GM21526 (cell line): ENCODE results near the gene COBL.
"Not testable (repeated sequence)": the region's sequence is repeated elsewhere in the genome, so short reads cannot be mapped to it uniquely, and the experiment has no call there.

Experiments used
- ATAC-seq: cut with Tn5 transposase; IDR thresholded peaks from one replicate; pipeline ENCODE4 v1.9.1; 2021; ENCODE audit warnings: moderate library complexity; ENCODE audit not compliant: unreplicated experiment, low FRiP score

Gene COBL

DNA sequence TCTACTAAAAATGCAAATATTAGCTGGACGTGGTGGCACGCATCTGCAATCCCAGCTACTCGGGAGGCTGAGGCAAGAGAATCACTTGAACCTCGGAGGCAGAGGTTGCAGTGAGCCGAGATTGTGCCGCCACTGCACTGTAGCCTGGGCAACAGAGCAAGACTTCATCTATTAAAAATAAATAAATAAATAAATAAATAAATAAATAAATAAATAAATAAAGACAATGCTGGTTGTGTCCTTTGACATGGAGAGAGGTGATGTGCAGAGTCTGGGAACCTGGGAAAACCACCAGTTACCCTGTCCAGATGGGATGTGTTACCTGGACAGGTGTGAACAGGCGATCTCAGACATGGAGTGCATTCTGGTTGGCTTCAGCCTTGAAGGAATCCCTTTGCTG is 102.5 kb downstream of the COBL start:
- ATAC-seq: no peak

DNA sequence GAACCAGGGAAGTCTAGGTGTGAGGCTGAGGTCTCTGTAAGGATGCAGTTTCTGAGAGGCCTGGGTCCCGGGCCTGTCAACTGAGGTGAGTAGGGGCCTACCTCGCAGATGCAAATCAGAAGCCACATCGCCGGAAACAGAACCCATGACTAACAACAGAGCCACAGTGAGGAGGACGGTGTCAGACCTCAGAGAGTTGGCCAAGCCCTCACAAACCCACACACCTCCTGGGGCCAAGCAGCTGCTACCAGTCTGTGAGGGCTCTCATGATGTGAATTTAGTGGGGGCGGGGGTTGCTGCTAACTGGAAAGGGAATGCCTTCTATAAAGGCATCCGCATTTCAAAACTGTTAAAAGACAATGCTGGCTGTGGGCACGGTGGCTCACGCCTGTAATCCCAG is 103.0 kb downstream of the COBL start:
- no peak for ATAC-seq

DNA sequence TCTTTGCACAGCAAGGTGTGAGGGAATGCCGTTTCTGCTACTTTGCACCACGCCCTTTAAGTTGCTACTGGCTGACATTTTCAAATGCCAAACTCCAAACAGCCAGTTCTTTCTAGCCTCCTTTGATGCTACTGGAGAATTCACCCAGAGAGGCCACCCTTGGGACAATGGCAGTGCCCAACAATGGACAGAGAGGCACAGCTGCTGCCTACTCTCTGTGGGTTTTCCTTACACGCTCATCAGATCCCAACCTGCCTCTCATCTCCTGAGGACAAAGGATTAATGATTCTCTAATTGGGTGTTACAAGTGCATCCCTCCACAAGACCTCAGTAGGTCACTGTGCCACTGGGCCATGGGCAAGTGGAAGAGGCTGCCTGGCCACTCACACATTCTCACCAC is 105.8 kb downstream of the COBL start:
- ATAC-seq: no peak

DNA sequence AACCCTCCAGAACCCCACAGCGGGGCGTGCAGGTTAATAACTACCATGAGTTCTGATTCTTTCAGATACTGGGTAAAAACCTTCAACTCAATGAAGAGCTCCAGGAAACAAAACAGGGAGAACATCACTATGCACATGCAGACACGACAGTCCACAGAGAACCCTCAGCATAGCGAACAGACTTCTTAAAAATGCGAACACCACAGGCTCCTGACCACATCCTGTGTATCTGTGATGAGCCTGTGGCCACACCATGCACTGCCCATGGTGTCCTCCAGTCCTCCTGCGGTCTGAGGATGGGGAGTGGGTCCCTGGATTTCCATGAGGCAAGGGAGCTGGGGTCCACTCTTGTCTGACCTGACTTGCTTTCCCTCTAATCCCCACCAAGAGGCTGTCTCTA is 107.2 kb downstream of the COBL start:
- ATAC-seq: no peak

DNA sequence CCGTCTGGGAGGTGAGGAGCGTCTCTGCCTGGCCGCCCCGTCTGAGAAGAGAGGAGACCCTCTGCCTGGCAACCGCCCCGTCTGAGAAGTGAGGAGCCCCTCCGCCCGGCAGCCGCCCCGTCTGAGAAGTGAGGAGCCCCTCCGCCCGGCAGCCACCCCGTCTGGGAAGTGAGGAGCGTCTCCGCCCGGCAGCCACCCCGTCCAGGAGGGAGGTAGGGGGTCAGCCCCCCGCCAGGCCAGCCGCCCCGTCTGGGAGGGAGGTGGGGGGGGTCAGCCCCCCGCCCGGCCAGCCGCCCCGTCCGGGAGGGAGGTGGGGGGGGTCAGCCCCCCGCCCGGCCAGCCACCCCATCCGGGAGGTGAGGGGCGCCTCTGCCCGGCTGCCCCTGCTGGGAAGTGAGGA is 108.5 kb downstream of the COBL start:
- ATAC-seq: not testable (repeated sequence)

DNA sequence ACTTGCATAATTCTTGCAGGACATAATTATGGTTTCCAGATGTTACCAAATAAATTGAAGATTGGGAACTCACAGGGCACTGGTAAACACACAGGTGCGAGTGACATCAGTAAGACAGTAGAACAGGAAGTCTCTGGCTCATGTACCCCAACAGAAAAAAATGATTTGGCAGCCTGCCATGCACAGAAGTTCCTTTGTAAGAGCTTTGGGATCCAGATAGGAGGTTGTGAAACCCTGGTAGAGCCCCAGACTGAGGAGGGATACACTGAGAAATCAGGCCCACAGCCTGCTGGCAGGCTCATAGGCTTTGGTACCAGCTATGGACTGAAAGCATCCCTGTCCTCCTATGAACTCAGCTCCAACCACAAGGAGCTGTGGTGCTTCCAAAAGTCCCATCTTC is 118.0 kb downstream of the COBL start:
- no peak for ATAC-seq

DNA sequence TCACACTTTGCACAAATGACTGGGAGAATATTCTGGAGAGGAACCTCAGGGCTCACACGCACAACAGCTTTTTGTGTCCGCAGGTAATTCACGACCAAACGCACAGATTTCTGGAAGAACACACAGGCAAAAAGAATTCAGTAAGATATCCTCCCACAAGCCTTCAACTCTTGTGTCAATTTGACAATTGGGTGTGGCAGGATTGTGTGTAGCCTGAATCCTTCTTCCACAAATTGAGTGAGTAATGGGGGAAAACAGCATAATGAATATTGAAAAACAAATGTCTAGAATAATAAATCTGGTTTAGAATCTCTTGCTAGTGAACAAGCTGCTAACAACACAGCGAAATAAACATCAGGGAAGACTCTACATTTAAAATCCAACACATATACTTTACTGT is 125.6 kb downstream of the COBL start:
- no peak for ATAC-seq

DNA sequence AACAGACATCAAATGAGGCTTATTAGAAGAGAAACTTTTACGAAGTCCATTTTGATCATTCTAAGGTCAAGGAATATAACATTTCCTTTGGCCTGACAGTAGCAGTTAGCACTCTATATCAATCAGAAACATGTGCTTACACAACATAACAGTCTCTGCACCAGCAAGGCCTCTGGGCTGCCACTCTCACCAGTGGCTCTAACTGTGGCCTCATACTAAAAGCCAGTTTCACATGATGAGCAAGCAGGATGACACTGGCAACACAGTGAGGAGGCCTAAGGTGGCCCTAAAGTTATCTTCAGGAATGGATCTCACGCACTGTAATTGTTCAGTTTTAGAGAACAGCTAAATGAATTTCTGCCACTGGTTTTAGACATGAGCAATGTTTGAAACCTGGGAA is 126.8 kb downstream of the COBL start:
- no peak for ATAC-seq

DNA sequence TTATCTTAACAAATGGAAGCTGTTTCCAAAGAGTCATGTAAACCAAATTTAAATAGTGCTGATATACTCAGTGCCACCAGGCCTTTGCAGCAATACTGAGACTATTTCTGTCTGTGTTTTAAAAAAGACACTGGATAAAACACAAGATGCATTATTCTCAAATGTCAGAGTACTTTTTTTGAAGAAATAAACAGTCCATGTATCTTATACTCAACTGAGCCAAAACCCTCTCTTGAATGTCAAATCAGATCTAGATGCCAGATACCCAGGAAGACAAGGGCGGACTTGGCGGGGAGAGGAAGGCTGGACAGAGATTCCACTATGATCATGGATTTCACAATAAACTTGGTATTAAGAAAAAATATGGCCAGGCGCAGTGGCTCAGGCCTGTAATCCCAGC is 127.6 kb downstream of the COBL start:
- no peak for ATAC-seq

DNA sequence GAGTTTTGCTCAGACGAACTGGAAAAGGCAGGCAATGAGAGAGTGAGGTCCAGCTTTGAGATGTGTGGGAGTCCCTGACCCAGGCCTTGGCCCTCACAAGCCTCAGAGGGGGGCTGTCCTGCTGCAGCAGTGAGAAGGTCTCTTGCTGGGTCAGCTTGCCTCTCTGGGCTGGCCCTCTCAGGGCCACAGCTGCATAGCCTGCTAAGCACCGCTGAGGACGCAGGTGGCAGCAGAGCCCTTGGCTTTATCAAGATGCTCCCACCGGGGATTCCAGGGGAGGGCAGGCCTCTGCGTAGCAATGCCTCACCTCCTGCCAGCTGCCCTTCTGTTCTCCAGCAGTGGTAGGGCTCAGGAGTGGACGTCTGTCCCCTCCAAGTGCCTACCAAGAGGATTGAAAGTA is 128.7 kb downstream of the COBL start:
- no peak for ATAC-seq

DNA sequence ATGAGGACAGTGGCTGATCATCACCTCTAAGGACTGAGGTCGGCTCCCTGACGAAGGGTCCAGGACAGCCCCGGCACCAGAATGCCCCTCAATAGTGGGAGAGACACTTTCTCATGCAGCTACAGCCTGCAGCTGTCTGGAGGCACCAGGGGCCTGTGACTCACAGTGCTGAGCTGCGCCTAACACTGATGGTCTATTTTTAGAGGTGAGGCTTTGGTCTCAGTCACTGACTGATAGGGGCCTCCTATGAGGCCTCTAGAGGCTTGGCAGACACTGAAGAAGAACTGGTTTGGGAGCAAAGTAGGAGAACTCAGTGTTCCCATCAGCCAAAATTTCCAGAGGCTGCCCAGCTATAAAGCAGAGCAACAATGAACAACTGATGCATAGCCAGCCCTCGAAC is 130.1 kb downstream of the COBL start:
- ATAC-seq: no peak

DNA sequence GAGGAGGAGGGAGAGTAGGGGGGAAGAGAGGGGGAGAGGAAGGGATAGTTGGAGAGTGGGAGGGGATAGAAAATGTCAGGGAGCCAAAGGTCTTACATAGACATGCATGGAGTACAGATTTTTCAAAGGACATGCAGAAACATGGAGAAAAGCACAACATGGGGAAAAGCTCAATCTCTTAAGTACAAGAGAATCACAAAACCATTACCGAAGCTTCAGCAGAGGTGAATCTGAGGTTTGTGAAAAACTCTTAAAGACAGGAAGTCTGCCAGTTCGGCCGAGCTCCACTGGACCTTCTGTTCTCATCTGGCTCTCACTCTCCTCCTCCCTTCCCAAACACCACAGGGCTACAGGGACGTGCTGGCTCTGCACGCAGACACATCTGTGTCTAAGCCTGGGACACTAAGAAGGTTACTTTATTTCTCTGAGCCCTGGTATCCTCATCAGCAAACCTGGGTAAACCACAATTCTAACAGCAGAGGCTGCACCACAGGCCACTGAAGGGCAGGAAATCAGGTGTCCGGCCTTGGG is 133.9 kb downstream of the COBL start:
- no peak for ATAC-seq

DNA sequence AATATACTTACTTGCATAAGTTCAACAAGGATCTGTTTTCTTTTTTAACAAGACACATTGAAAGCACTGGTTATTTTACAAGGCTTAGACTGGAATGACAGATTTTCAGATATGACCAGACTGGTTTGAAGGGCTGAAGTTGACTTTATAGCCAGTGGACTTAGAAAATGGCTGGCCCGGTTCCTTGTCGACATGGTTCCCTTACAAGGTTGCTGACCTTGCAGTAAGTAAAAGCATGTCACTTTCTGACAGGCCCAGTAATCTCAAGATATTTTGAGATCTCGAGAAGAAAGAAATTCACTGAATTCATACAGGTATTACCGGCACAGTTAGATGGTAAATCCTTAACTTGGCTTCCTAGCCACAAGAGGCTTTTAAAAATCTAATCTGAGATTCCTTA is 136.5 kb downstream of the COBL start:
- ATAC-seq: no peak

DNA sequence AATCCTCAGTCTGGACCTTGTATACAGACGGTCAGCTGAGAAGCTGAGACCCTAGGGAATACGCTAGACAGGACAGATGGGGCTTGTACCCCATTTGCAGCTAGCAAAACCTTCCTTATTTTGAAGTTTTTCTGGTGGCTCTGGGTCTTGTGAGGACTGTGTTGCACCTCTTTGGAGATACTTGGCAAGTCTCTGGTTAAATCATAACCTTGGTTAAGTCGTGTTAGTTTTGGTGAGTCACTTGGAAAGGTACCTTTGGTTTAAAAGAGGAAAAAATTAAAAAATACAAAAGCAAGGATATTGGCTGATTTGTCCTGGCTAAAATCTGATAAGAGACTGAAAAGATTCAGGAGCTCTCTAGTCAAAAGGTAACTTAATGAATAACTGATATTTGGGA is 140.6 kb downstream of the COBL start:
- no peak for ATAC-seq

DNA sequence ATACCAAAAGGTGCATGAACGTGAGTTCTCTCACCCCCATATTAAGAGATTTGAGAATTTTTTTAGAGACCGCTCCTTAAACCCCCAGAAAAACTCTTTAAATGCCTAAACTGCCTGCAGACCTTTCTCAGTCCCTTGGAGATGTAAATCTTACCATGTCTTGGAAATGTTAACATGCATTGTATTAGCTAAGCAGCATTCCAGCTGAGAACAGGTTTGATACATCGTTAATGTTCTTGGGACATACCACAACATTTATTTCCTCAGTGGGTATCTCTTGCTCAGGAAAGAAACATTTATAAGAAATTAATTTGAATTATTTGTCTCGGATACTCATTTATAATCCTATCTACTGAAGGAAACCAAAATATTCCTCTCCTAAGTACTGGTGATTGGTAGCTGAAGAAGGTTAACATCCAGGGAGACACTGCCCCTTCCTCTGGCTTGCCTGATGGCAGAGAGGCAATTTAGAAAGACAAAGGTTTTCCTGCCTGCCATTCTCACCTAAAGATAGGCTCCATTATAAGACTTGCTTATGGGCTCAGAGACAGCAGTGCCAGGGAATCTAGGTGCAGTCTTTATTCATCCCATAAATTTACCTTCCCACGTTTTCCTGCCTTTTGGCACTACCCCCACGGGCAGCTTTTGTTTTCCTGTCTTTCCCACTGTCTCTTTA is 141.2 kb downstream of the COBL start:
- no peak for ATAC-seq

DNA sequence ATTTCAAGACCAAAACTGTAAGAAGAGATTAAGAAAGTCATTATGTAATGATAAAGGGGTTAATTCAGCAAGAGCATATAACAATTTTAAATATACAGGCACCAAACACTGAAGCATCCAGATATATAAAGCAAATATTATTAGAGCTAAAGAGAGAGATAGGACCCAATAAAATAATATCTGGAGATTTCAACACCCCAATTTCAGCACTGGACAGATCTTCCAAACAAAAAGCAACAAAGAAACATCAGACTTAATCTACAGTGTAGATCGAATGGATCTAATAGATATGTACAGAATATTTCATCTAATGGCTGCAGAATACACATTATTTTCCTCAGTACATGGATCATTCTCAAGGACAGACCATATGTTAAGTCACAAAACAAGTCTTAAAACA is 151.3 kb downstream of the COBL start:
- no peak for ATAC-seq

DNA sequence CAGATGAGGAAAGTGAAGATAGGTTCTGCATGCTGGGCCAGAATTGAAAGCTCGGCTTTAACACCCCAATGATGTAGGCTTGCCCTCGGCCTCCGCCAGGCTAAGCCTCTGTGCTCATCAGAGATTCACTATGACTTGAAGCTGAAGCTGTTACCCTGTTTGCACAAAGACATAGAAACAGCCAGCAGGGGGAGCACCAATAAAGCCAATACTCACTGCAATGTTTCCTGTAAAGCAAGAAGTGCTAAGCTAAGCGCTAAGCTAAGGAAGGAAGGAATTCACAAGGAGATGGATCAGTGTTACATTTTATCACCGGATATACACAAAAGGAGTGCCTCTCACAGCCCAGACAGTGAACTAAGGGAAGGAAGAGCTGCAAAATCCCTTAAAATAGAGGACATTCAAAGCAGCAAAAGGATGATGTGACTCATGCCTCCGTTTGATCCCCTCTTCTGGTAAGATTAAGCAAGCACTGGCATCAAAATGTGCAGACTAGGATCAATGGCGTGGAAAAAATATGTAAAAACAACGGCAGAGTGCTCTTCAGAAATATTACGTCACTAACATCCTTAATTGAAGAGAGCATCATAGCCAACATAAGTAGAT is 153.8 kb downstream of the COBL start:
- ATAC-seq: peak; percentile 97

DNA sequence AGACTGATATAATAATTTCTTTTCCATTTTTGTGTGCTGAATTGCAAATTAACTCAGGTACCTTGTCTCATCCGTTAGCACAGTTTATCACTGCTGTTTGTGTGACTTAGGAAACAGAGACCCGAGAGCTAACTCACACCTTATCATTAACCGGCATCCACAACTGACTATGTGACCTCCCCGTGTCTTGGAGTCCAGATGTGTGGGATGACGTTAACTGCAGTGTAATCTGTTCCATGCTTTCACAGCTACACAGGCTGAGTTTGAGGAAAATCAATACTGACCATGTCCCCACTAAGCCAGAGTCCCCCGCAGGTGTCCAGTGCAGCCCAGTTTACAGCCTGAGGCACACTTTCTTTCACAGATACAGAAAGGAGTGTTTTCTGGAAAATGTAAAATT is 154.7 kb downstream of the COBL start:
- ATAC-seq: no peak

DNA sequence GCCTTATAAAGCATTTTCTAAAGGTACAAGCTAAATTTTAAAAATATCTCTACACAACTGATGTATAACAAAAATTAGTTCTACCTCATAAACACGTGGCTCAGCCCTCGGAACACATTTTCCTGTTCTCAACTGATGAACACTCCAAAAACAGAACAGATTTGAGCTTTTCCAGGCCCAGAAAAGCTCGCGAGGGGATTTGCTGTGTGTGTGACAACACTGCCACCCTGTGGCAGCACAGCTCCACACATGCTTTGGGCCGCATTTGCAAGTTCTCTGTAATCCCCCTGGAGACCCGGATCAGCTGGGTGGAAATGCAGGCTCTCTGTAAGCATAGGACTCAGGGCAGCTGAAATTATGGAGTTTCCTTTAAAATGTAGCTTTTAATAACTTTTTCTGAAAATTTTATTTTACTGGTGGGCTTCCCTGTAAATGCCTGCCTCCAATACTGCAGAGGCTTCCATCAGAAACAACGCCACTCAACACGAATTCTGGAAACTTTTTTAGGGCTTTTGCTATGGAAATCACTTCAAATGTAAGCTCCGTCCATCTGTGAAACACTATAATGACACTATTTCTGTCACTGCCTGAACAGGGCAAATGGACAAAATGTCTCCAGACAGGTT is 155.5 kb downstream of the COBL start:
- no peak for ATAC-seq

DNA sequence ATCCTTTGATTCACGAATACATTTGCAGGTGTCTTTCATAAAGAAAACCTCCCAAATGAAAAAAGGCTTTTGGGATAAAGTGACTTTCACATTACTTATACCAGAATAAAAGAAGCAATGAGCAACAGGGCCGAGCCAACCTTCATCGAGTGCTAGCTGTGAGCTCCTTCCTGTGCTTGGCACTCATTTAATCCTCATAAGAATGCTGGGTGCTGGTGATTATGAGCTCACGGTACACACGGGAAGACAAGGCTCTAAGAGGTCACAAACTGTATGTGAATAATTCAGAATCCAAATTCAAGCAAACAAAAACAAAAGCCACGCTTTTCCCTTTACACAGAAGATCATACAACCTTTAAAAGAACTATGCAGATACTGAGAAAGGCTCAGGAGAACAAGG is 156.2 kb downstream of the COBL start:
- no peak for ATAC-seq

DNA sequence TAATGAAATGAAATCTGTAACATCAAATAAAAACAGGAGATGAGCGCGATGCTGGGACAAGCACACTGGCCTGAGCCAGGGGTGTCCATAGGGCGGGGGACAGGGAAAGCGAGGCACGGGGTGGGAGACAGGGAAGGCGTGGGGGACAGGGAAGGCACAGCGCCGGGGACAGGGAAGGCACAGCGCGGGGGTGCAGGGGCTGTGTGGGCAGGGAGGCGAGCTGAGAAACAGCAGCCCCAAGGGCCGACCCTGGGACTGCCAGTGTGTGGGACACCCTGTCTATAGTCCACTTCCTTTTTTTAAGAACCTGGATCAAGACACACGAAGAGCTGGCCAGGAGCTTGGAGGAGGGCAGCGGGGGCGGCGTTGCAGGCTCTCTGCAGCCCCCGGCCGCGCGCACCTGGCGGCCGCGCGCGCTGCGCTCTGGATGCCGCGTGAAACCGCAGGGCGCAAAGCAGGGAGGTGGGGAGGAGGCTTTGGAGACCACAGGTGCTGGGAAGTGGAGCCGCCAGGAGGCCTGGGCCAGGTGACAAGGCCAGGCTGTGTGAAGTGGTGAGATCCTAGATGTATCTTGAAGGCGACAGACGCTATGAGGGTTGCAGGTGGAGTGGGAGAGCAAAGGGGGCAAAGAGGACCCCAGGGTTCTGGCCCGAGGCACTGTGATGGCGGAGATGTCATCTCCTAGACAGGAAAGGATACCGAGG is 157.7 kb downstream of the COBL start:
- ATAC-seq: no peak
